Mucosa of rectum (tissue), 2 donors: Measurements from ENCODE around the gene ROBO2.

ENCODE experiments used
- H3K27ac ChIP-seq, 2 donors: one replicate each; pipeline ENCODE4 v1.7.0; 2013; ENCODE audit warnings: inconsistent platforms in 2 of 2, low read depth in 2 of 2, low read length in 2 of 2
- H3K27me3 ChIP-seq, 2 donors: one replicate each; pipeline ENCODE4 v1.7.0; 2013; ENCODE audit warnings: low read length in 2 of 2; ENCODE audit not compliant: control insufficient read depth in 2 of 2, insufficient read depth in 2 of 2
- H3K36me3 ChIP-seq, 2 donors: one replicate each; pipeline ENCODE4 v1.7.0; 2013; ENCODE audit warnings: low read length in 2 of 2; ENCODE audit not compliant: control insufficient read depth in 2 of 2, insufficient read depth in 2 of 2
- H3K4me1 ChIP-seq, 2 donors: one replicate each; pipeline ENCODE4 v1.7.0; 2013; ENCODE audit warnings: low read length in 2 of 2, mild to moderate bottlenecking in 1 of 2; ENCODE audit not compliant: control insufficient read depth in 2 of 2, insufficient read depth in 2 of 2
- H3K4me3 ChIP-seq, 2 donors: one replicate each; pipeline ENCODE4 v1.7.0; 2013; ENCODE audit warnings: low read length in 2 of 2
- H3K9ac ChIP-seq, 2 donors: one replicate each; pipeline ENCODE4 v1.7.0; 2013; ENCODE audit warnings: low read length in 2 of 2, low read depth in 1 of 2, mild to moderate bottlenecking in 1 of 2
- H3K9me3 ChIP-seq, 2 donors: one replicate each; pipeline ENCODE4 v1.7.0; 2013; ENCODE audit warnings: low read length in 2 of 2; ENCODE audit not compliant: control insufficient read depth in 2 of 2
- donor health status: healthy.
- donor health status: Normal muscosa, but diverticular disease.

Gene ROBO2

DNA sequence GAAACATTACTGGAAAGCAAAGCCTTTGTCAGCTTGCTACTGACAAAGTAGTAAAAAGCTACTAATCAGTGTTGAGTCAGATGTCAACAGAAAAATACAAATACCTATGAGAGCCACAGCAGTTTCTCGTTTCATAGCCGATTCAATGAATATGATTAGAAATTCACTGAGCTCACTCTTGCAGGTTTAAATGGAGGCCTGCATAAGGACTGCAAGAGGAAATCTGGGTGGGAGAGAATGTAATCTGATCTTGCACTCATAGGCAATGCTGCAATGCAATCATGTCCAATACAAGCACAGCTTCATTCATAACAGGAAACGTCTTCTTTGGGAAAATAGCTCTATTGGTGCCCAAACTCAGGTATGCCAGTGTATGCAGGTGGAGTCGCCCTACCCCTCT, 608.8 kb downstream of the ROBO2 start:
- no peak overlapping the region for H3K27ac ChIP-seq
- no peak overlapping the region for H3K4me3 ChIP-seq
- H3K9me3 ChIP-seq = no peaks in the 10 kb centered on the region
- H3K4me1 ChIP-seq = no peaks in the 10 kb centered on the region
- no peaks in the 10 kb centered on the region for H3K36me3 ChIP-seq
- no peak overlapping the region for H3K9ac ChIP-seq
- no peaks in the 10 kb centered on the region for H3K27me3 ChIP-seq

DNA sequence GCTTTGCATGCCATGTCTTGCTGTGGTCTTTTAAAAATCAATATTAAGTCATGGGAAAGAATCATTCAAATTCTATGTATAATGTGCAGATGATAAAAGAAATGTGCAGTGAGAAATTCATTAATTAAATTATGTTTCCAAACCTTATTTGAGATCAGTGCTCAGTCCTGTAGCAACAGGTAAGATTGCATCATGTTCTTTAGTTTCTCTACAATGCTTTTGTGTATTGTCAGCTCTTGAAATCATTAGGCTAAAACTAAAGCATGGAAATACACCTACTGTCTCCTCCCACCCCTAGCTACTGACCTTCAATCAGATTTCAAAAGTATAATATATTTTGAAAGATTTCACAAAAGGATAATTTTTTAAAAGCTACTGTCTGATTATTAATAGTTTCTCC, 612.7 kb downstream of the ROBO2 start:
- H3K36me3 ChIP-seq = no peaks in the 10 kb centered on the region
- H3K9ac ChIP-seq = no peak overlapping the region
- no peak overlapping the region for H3K4me3 ChIP-seq
- H3K9me3 ChIP-seq = no peaks in the 10 kb centered on the region
- H3K4me1 ChIP-seq = no peaks in the 10 kb centered on the region
- H3K27ac ChIP-seq = no peak overlapping the region
- no peaks in the 10 kb centered on the region for H3K27me3 ChIP-seq

DNA sequence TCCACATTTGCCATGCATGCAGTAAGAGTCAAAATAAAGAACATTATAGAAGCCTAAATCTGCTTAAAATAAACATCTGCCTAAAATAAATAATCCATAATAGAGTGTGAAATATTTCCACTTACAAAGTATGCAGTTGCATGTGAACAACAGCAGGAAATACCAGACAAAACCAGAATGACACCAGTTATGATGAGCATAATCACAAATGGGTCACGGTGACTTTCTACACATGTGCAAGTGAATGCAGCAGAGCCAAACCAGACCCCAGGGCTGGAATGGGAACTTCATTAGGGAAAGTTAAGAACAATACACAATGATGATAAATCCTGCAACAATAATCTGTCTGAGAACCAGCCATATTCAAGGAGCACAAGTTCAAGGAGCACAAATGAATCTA, 615.5 kb downstream of the ROBO2 start:
- no peak overlapping the region for H3K4me3 ChIP-seq

GRCh38 chr3:77660718-77661117, 620.8 kb downstream of the ROBO2 start:
- Histone ChIP-seq H3K4me3 (no peak overlapping the region), H3K27me3 (no peaks in the 10 kb centered on the region), H3K9me3 (peaks cover 4 to 5% of the 10 kb centered on the region in 2 donors), H3K9ac (no peak overlapping the region), H3K4me1 (no peaks in the 10 kb centered on the region), H3K36me3 (no peaks in the 10 kb centered on the region), H3K27ac (no peak overlapping the region)

More for the DNA sequence above, 615.5 kb downstream of the ROBO2 start:
- H3K9ac ChIP-seq = no peak overlapping the region
- H3K9me3 ChIP-seq = peaks cover 2 to 5% of the 10 kb centered on the region in 2 donors
- no peaks in the 10 kb centered on the region for H3K4me1 ChIP-seq
- H3K36me3 ChIP-seq = no peaks in the 10 kb centered on the region
- no peaks in the 10 kb centered on the region for H3K27me3 ChIP-seq
- H3K27ac ChIP-seq = no peak overlapping the region

- Histone ChIP-seq H3K27ac (no peak overlapping the region), H3K9ac (no peak overlapping the region), H3K9me3 (peaks cover 0 to 2% of the 10 kb centered on the region in 2 donors), H3K36me3 (no peaks in the 10 kb centered on the region), H3K4me1 (no peaks in the 10 kb centered on the region), H3K27me3 (no peaks in the 10 kb centered on the region), H3K4me3 (no peak overlapping the region)
These were observed 628.0 kb downstream of the ROBO2 start for GRCh38 chr3:77667901-77668300.

DNA sequence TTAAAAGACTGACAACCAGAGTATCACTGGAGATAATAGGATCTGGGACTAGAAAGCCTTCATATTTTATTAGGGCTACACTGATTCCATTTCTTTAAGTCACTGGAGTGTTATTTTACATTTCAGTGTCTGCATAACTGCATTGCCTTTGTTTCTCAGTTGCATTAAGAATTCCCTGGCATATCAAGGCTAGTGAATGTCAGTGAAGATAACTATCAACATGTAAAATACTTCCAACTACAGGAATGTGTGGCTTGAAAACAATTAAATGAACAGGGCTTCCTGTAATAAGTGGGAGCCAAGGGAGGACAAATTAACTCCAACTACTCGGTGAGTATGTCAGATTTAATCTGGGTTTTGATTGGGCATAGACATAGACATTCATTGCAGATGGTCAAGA, 628.5 kb downstream of the ROBO2 start:
- no peaks in the 10 kb centered on the region for H3K9me3 ChIP-seq
- no peak overlapping the region for H3K27ac ChIP-seq
- no peak overlapping the region for H3K4me3 ChIP-seq
- no peaks in the 10 kb centered on the region for H3K27me3 ChIP-seq
- H3K9ac ChIP-seq = no peak overlapping the region
- no peaks in the 10 kb centered on the region for H3K4me1 ChIP-seq
- H3K36me3 ChIP-seq = no peaks in the 10 kb centered on the region

GRCh38 chr3:77672016-77672415, 632.1 kb downstream of the ROBO2 start:
- Histone ChIP-seq H3K4me1 (no peaks in the 10 kb centered on the region), H3K4me3 (no peak overlapping the region), H3K27me3 (no peaks in the 10 kb centered on the region), H3K9ac (no peak overlapping the region), H3K36me3 (no peaks in the 10 kb centered on the region), H3K27ac (no peak overlapping the region), H3K9me3 (no peaks in the 10 kb centered on the region)

DNA sequence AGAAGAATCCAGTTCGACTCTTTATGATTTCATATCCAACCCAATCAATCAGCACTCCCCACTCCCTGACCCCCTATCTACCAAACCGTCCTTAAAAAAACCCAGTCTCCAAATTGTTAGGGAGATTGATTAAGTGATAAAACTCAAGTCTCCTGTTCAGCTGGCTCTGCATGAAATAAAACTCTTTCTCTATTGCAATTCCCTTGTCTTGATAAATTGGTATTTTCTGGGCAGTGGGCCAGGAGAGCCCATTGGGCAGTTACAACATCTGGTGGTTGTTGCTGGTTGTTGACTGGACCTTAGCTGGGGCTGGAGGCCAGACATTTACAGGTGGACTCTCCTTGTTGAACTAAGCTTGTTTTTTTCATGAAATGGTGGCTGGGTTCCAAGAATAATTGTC, 642.3 kb downstream of the ROBO2 start:
- Histone ChIP-seq H3K9me3 (peaks cover 4 to 7% of the 10 kb centered on the region in 2 donors), H3K4me3 (no peak overlapping the region), H3K27ac (no peak overlapping the region), H3K36me3 (no peaks in the 10 kb centered on the region), H3K9ac (no peak overlapping the region), H3K4me1 (no peaks in the 10 kb centered on the region), H3K27me3 (no peaks in the 10 kb centered on the region)

GRCh38 chr3:77684115-77684514, 644.2 kb downstream of the ROBO2 start:
- Histone ChIP-seq H3K4me1 (no peaks in the 10 kb centered on the region), H3K27me3 (no peaks in the 10 kb centered on the region), H3K4me3 (no peak overlapping the region), H3K36me3 (no peaks in the 10 kb centered on the region), H3K9me3 (peaks cover 4 to 7% of the 10 kb centered on the region in 2 donors), H3K9ac (no peak overlapping the region), H3K27ac (no peak overlapping the region)

DNA sequence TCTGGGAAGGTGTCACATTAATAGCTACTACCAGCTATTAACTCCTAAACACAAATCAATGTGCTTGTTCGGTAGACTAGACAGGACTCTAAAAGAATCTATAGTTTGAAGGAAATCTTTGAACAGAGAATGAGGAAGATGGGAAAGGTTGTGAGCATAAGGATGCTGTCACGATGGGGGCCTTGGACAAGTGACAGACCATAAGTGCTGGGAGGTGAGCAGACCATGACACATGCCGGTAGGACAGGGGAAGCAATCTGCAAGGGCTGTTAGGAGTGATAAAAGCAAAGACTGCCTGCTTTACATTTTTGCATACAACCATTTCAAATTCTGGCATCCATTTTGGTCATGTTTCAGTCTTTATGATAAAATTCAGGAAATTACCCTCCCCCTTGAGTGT, 645.8 kb downstream of the ROBO2 start:
- peaks cover 4 to 7% of the 10 kb centered on the region in 2 donors for H3K9me3 ChIP-seq
- H3K9ac ChIP-seq = no peak overlapping the region
- H3K36me3 ChIP-seq = no peaks in the 10 kb centered on the region
- no peaks in the 10 kb centered on the region for H3K27me3 ChIP-seq
- H3K27ac ChIP-seq = no peak overlapping the region
- H3K4me1 ChIP-seq = no peaks in the 10 kb centered on the region
- no peak overlapping the region for H3K4me3 ChIP-seq

DNA sequence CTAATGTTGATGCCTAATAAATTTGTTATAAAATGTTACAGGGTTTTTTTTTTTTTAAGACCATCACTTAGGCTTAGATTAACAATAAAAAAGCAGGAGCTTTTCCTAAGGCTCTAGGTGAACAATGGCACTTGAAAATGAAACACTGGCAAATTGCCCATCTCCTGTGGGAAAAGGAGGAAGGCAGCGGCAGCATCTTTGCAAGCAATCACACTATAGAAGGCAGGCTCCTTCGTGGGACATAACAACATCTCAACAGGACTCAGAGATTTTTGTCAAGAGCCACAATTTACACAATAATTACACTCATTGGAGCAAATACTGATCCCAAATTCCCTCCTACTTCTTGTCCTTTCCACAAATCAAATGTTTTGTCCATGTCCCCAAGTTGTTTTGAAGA, 646.7 kb downstream of the ROBO2 start:
- H3K27ac ChIP-seq = no peak overlapping the region
- no peaks in the 10 kb centered on the region for H3K36me3 ChIP-seq
- no peaks in the 10 kb centered on the region for H3K27me3 ChIP-seq
- no peak overlapping the region for H3K9ac ChIP-seq
- H3K4me3 ChIP-seq = no peak overlapping the region
- H3K4me1 ChIP-seq = no peaks in the 10 kb centered on the region
- peaks cover 2 to 7% of the 10 kb centered on the region in 2 donors for H3K9me3 ChIP-seq
